ENCODE data around the gene DHCR7. TPM values are rescaled to one million over a fixed set of nuclear protein-coding genes. Genes with fewer than 3 reads are reported as not detected.

Gene DHCR7
- total RNA-seq, 2 experiments from 2014 or later: 66.4 to 68.9 TPM

DNA sequence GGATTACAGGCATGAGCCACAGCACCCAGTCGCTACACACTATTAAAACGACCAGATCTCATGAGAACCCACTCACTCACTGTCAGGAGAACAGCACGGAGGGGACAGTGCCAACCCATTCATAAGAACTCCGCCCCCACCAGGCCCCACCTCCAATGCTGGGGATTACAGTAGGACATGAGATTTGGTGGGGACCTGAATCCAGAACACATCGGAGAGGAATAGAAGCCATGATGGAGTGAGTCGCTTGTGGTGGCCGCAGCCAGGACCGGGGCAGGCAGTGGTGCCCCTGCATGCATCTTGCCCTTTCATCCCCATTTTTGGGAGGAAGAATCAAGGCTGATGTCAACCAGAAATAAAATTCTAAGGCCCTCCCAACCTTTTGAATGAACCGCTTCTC lies 13.5 kb upstream of the DHCR7 start:
- ATAC-seq (no peak), DNase-seq (no peak)
- Mint-ChIP-seq H3K4me1 (ENCODE audit: low read depth) (peaks cover 2% of the 10 kb centered on the region), H3K9me3 (no peaks in the 10 kb centered on the region), H3K4me3 (no peak overlapping the region), H3K27ac (no peak overlapping the region), H3K36me3 (ENCODE audit: low read depth) (peaks cover 52% of the 10 kb centered on the region), H3K27me3 (no peaks in the 10 kb centered on the region)
- CTCF ChIA-PET: no interaction called here
- intact Hi-C loops (cut with micrococcal nuclease): no loop called here
- TF ChIP-seq CTCF (IDR thresholded peaks at IDR 0.05): no peak
- POLR2A ChIA-PET: no interaction called here

DNA sequence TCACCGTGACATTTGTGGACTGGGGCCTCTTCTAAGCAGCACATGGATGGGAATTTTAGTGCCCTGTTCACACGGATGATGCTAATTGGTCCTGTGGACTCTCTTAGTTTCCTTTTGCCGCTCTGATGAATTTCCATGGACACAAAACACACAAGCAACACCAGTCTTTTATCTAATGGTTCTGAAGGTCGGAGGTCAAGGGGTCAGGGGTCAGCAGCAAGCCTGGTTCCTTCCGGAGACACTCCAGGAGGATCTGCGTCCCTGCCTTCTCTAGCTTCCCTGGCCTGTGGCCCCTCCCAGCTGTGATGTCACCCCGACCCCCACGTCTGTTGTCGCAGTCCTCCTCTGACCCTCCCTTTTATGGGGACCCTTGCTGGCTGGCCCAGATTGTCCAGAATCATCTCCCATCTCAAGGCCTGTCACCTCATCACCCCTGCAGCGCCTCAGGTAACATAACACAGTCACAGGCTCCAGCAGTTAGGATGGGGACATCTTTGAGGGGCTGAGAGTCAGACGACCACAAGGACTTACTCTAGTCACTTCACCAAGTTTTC lies 11.7 kb upstream of the DHCR7 start:
- no peak overlapping the region for H3K27ac Mint-ChIP-seq
- POLR2A ChIA-PET: no interaction called here

DNA sequence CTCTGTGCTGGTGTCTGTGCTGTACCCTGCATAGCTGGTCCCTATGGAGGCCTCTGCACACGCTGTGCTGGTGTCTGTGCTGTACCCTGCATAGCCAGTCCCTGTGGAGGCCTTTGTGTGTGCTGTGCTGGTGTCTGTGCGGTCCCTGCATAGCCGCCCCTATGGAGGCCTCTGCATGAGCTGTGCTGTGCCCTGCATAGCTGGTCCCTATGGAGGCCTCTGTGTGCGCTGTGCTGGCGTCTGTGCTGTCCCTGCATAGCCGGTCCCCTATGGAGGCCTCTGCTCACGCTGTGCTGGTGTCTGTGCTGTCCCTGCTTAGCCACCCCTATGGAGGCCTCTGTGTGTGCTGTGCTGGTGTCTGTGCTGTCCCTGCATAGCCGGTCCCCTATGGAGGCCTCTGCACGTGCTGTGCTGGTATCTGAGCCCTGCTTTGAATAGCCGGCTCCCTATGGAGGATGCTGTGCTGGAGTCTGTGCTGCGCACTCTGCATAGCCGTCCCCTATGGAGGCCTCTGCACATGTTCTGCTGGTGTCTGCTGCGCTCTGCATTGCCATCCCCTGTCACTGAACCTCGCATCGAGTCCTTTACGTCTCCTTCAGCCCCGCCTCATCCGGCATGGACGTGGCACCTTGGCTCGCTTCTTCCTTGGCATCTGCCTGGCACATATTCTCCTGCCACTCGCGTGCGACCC lies 11.0 kb upstream of the DHCR7 start:
- no peak for ATAC-seq
- no peaks in the 10 kb centered on the region for H3K27me3 Mint-ChIP-seq
- ChIA-PET CTCF (no interaction called here), POLR2A (interaction anchor here (0.9 kb wide), 1 partner anchor 15 kb away, joined by 3 read pairs; no protein-coding TSS in a partner anchor)
- H3K4me1 Mint-ChIP-seq (ENCODE audit: low read depth): peaks cover 18% of the 10 kb centered on the region
- intact Hi-C loops (cut with micrococcal nuclease): no loop called here
- no peak for DNase-seq
- no peaks in the 10 kb centered on the region for H3K9me3 Mint-ChIP-seq
- no peak overlapping the region for H3K4me3 Mint-ChIP-seq
- peaks cover 62% of the 10 kb centered on the region for H3K36me3 Mint-ChIP-seq (ENCODE audit: low read depth)
- H3K27ac Mint-ChIP-seq: no peak overlapping the region
- TF ChIP-seq CTCF (IDR thresholded peaks at IDR 0.05): no peak

More for the DNA sequence above, 11.7 kb upstream of the DHCR7 start:
- Mint-ChIP-seq H3K4me3 (no peak overlapping the region), H3K36me3 (ENCODE audit: low read depth) (peaks cover 58% of the 10 kb centered on the region), H3K9me3 (no peaks in the 10 kb centered on the region), H3K27me3 (no peaks in the 10 kb centered on the region), H3K4me1 (ENCODE audit: low read depth) (peaks cover 13% of the 10 kb centered on the region)
- DNase-seq (no peak), ATAC-seq (no peak)
- no peak for TF ChIP-seq CTCF (IDR thresholded peaks at IDR 0.05)
- CTCF ChIA-PET: no interaction called here
- intact Hi-C loops (cut with micrococcal nuclease): no loop called here

DNA sequence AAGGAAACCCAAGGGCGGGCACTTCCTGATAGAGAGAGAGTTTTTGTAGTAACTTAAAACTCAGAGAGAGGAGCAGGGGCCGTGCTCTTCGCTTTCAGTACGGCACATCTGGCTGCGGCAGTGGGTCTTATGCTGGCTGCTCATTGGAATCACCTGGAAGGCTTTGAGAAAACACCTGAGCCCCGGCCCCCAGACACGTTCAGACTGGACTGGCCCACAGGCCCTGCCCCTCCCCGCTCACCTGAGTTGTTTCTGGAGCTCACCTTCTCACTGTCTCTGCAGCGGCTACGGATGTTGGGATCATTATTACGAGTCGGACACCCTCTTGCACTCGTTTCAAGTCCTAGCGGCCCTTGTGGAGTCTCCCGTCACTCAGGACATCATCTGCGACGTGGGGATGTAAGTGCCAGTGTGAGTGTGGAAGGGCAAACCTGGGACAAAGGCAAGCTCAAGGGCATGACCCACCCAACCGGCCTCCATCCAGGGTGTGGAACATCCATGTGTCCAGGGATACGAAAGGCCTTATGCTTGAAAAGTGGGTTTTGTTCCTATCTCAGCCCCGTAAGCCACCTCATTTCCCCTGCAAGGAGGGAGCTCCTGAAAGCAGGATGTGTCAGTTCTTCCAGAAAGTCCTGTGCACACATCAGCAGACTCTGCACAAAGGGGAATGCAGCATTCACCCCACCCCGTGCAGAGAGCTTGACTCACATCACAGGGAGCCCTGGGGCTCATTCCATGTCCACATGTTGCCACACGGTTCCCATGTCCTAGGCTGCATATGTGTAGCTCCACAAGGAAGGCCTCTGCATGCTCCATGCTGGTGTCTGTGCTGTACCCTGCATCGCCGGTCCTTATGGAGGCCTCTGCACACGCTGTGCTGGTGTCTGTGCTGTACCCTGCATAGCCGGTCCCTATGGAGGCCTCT lies 10.2 kb upstream of the DHCR7 start:
- no peak for TF ChIP-seq CTCF (IDR thresholded peaks at IDR 0.05)
- H3K9me3 Mint-ChIP-seq: no peaks in the 10 kb centered on the region
- no peak for DNase-seq
- ATAC-seq: no peak
- H3K4me3 Mint-ChIP-seq: no peak overlapping the region
- peaks cover 21% of the 10 kb centered on the region for H3K4me1 Mint-ChIP-seq (ENCODE audit: low read depth)
- POLR2A ChIA-PET: interaction anchor here (0.9 kb wide), 1 partner anchor 15 kb away, joined by 3 read pairs; no protein-coding TSS in a partner anchor
- no peak overlapping the region for H3K27ac Mint-ChIP-seq
- CTCF ChIA-PET: no interaction called here
- H3K36me3 Mint-ChIP-seq (ENCODE audit: low read depth): peaks cover 60% of the 10 kb centered on the region
- no peaks in the 10 kb centered on the region for H3K27me3 Mint-ChIP-seq
- intact Hi-C loops (cut with micrococcal nuclease): no loop called here

- Mint-ChIP-seq H3K4me1 (ENCODE audit: low read depth) (peaks cover 28% of the 10 kb centered on the region), H3K36me3 (ENCODE audit: low read depth) (peaks cover 58% of the 10 kb centered on the region), H3K27ac (no peak overlapping the region), H3K9me3 (no peaks in the 10 kb centered on the region), H3K4me3 (no peak overlapping the region), H3K27me3 (no peaks in the 10 kb centered on the region)
- CTCF ChIA-PET: no interaction called here
- ATAC-seq (no peak), DNase-seq (no peak)
- TF ChIP-seq CTCF (IDR thresholded peaks at IDR 0.05): no peak
- POLR2A ChIA-PET: no interaction called here
- intact Hi-C loops (cut with micrococcal nuclease): no loop called here
Measured at GRCh38 chr11:71456831-71457230, 8.6 kb upstream of the DHCR7 start.
